GM19240 (cell line): ENCODE results near the gene VANGL2.

Experiments
- DNase-seq: peaks from one replicate; pipeline ENCODE4 v3.0.0; 2011; ENCODE audit warnings: low spot score; ENCODE audit not compliant: insufficient read length

VANGL2 gene

GRCh38 chr1:160405331-160405877 lies 5.0 kb downstream of the VANGL2 start:
- DNase-seq: no peak

- DNase-seq: no peak
Observed at GRCh38 chr1:160406131-160406968, 6.0 kb downstream of the VANGL2 start.

GRCh38 chr1:160407839-160408801 lies 7.8 kb downstream of the VANGL2 start:
- no peak for DNase-seq

GRCh38 chr1:160408864-160409263 lies 8.5 kb downstream of the VANGL2 start:
- DNase-seq: no peak

- DNase-seq: no peak
Observed at GRCh38 chr1:160409486-160409885, 9.1 kb downstream of the VANGL2 start.

DNA sequence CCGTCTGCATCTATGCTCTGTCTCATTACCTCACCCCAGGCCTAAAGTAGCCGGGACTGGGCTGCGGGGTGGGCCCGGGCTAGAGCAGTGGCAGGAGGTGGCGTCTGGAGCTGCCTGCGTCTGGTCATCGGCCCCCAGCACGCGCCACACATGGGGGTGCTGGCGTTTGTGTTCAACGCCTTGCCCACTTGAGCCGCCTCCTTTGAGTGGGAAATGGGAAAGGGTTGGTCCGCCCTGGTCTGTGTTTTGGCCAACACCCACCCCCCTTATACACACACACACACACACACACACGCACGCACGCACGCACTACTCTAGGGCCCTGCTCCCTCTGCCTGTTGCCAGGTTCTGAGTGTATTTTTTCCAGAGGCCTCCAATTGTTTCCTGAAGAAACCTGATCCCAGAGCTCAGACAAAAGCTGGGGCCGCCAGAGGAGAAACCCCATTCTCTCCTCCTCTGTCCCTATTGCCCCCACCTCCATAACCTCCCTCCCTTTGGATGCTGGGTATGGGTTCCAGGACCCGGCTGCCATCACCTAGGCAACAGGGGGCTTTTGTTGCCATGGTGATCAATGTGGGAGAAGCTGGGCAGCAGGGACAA lies 10.1 kb downstream of the VANGL2 start:
- no peak for DNase-seq

GRCh38 chr1:160411271-160412027 lies 11.1 kb downstream of the VANGL2 start:
- DNase-seq: no peak

- no peak for DNase-seq
Observed at GRCh38 chr1:160412028-160412362, 11.6 kb downstream of the VANGL2 start.

GRCh38 chr1:160413716-160414115 lies 13.4 kb downstream of the VANGL2 start:
- no peak for DNase-seq

DNA sequence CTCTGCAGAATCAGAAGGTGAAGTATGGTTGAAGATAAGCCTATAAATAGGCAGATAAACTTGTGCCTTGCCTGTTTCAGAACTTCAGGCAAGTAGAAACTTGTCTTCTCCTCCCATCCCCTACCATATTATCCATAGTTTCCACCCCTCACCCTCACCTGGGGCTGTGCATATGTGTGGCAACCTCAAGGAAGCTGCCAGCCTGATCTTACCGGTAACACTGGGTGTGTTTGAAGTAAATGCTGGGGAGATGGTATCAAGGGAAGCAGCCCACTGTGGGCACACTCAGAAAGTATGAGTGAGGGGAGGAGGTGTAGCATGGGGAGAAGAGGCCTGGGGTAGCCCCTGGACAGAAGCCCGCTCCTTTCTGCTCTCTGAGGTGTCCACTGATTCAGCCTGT lies 14.5 kb downstream of the VANGL2 start:
- DNase-seq: no peak

DNA sequence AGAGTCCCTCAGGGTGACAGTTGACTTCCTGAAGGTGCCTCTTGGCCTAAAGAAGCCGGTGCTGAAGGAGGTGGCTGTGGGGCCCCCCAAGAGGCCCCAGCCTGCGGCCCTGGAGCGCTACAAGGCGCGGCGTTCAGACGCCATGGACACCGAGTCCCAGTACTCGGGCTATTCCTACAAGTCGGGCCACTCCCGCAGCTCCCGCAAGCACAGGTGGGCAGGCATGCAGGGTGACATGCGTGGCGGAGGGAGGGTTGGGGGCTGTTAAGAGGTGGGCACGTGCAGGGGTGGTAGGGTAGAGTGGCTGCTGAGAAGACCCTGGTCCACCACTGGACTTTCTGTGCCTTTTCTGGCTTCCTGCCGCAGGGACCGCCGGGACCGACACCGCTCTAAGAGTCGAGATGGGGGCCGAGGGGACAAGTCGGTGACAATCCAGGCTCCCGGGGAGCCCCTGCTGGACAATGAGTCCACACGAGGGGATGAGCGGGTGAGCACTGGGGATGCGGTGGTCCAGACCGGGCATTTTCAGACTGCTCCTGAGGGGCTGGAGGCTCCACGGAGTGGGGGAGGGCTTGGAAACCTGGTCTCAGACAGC lies 15.4 kb downstream of the VANGL2 start:
- no peak for DNase-seq

GRCh38 chr1:160416369-160416768 lies 16.0 kb downstream of the VANGL2 start:
- DNase-seq: no peak

- DNase-seq: no peak
Observed at GRCh38 chr1:160418483-160418882, 18.1 kb downstream of the VANGL2 start.

DNA sequence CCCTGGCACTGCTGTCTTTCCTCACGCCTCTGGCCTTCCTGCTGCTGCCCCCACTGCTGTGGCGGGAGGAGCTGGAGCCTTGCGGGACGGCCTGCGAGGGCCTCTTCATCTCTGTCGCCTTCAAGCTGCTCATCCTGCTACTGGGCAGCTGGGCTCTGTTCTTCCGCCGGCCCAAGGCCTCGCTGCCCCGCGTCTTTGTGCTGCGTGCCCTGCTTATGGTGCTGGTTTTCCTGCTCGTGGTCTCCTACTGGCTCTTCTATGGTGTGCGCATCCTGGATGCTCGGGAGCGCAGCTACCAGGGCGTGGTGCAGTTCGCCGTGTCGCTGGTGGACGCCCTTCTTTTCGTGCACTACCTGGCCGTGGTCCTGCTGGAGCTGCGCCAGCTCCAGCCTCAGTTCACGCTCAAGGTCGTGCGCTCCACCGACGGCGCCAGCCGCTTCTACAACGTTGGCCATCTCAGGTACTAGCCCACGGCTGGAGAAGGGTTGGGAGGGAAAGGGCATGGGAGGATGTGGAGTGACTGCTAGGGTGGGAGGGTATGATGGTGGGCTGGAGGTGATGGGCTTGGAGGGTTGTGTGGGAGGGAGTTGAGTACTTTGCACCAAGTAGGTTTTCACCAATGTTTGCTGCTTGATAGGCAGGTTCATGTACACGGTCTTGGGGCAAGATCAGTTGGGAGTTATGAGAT lies 18.9 kb downstream of the VANGL2 start:
- no peak for DNase-seq

DNA sequence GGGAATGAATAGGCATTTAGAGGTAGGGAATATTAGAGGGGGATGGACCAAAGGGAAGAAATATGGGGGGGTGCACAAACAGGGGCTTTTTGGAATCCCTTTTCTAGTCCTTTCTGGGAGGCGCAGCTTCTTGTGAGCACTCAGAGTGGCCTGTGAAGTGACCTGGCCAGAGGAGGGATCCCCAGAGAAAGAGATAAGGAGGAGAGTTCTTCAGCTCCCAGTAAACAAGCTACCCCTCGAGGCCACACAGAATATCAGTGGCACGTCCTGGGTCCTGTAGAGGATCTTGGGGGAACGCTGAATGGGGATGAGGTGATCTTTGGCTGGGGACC lies 19.4 kb downstream of the VANGL2 start:
- no peak for DNase-seq

DNA sequence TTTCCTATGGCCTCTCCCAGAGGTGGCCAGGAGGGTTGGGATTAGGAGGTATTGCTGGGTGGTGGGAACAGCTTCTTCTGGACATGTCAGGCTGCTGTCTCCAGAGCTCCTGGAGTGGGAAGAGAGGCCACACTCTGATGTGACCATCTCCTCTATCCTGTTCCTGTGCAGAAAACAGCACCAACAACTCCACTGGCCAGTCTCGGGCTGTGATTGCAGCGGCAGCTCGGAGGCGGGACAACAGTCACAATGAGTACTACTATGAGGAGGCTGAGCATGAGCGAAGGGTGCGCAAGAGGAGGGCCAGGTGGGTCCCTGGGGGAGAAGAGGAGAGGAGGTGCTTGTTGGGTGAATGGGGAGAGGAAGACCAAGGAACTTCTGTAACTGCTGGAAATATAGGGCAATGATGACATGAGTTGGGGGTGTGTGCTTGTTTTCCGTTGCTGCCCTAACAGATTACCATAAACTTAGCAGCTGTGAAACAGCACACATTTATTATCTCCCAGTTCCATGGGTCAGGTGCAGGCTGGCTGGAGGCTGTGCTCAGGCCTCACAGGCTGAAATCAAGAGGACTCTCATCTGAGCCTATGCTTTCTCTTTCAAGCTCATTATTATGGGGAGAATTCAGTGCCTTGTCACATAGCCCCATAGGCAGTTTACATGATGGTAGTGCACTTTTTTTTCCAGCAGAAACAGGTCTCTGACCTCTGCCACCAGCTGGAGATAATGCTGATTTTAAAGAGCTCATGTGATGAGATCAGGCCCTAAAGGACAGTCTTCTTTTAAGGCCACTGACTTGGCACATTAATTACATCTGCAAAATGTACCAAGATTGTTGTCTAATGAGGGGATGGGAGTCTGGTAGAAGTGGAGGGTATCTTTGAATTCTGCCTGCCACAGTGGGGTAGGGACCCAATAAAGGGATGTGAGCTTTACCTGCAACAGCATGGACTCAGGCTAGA lies 20.8 kb downstream of the VANGL2 start:
- DNase-seq: no peak

DNA sequence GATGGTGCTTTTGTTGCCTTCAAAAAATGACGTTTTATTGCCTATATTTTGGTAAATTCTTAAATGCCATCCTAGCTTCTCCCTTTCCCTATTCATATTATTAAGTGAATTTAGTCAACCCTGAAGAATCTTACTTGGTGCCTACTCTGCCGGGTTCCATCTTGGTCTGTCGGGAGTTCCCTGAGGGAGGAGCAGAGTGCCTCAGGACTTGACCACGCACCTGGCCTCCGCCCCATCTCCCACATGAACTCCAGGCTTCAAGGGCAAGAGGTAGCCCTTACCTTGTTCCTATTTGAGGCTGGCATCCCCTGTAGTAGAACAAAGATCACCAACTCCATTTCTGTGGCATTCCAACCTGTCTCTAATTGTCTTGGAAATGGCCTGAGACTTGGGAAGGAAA lies 21.5 kb downstream of the VANGL2 start:
- no peak for DNase-seq

- DNase-seq: no peak
Observed at GRCh38 chr1:160423966-160424365, 23.6 kb downstream of the VANGL2 start.

DNA sequence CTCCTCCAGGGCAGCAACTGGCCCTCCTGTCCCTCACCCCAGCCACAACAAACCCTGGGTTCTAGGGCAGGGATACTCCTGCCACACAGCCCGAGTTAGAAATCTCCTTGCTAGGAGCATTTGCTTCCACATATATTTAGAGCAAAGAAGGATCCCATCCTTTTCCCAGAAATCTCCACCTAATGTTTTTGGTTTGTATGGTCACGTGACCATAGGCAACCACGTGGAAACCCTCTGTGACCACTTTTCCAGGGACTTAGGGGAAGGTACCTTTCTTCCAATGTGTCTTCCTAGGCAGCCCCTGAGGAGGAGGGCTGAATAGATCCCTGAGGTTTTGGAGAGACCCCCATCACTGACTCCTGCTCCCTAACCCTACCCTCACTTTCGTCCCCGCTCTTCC lies 25.5 kb downstream of the VANGL2 start:
- no peak for DNase-seq
